ENCODE results near the gene NRXN3.

The NRXN3 gene

DNA sequence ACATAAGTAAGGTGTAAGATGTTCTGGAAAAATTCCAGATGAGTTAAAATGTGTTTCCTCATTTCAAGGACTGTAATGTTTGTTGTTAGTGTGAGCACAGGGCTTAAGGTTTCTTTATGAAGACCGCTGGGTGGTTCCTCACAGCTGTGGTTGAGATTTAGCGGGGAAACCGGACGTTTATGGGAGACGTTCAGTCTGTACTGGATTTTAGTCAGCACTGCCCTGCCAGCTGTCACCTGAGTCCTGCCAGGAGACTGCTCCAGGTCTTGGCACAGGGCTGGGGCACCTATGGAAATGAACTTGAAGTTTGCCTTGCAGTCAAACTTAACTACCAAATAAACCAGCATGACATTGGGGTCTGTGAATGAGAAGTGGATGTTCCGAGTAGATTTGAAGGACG, 1485.9 kb downstream of the NRXN3 start:
- peak in 2 of 3 donors; percentile 70 to 80 for DNase-seq
- no peaks in the 10 kb centered on the region for H3K27me3 ChIP-seq (replicated peaks in 2 of 5; ENCODE audit: control insufficient read depth in 4 of 5, insufficient read depth in 5 of 5, low read length in 4 of 5)
- no peak overlapping the region for H3K27ac ChIP-seq (ENCODE audit: insufficient read depth in 1 of 2, low read depth in 1 of 2, low read length in 2 of 2, poor library complexity in 1 of 2, severe bottlenecking in 2 of 2)
- 49% methylated on average over 7 of the region's 7 CpGs for WGBS (ENCODE audit: insufficient coverage)
- POLR2A ChIA-PET = no interaction called here
- CTCF ChIA-PET = interaction anchor here (1.6 kb wide), 1 partner anchor 22 kb away, joined by 3 read pairs; no protein-coding TSS in a partner anchor
- no peaks in the 10 kb centered on the region for H3K36me3 ChIP-seq (ENCODE audit: control insufficient read depth in 4 of 4, insufficient read depth in 4 of 4, low read length in 3 of 4)
- peaks cover 0 to 5% (median 0%) of the 10 kb centered on the region in 5 experiments for H3K9me3 ChIP-seq (ENCODE audit: control extremely low read depth in 1 of 5, control insufficient read depth in 4 of 5, insufficient read depth in 2 of 5, low read depth in 1 of 5, low read length in 4 of 5)
- peaks cover 0 to 6% (median 0%) of the 10 kb centered on the region in 4 experiments for H3K4me1 ChIP-seq (ENCODE audit: control extremely low read depth in 1 of 4, control insufficient read depth in 4 of 4, insufficient read depth in 4 of 4, low read length in 3 of 4)
- H3K4me3 ChIP-seq (ENCODE audit: control insufficient read depth in 1 of 7, extremely low read depth in 1 of 7, insufficient read depth in 4 of 7, low read depth in 2 of 7, low read length in 6 of 7) = no peak overlapping the region

DNA sequence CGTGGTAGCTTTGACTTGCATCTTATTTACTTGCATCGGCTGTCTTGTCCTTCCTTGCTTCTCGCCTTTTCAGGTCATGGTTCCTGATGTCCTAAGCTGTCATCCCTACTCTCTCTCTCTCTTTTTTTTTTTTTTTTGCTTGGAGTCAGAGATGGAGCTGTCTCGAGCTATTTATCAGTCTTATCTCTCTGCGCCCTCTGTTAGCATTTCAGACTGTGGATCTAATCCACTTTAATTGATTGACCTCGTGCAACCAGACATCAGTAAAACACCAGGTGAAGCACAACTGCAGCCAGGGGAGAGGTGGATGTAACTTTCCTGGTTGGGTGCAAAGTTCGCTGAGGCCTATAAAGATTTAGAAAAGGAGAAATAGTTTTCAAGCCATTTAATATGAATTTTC, 1486.3 kb downstream of the NRXN3 start:
- DNase-seq = no peak
- H3K9me3 ChIP-seq (ENCODE audit: control extremely low read depth in 1 of 5, control insufficient read depth in 4 of 5, insufficient read depth in 2 of 5, low read depth in 1 of 5, low read length in 4 of 5) = peaks cover 0 to 5% (median 0%) of the 10 kb centered on the region in 5 experiments
- no peaks in the 10 kb centered on the region for H3K27me3 ChIP-seq (replicated peaks in 2 of 5; ENCODE audit: control insufficient read depth in 4 of 5, insufficient read depth in 5 of 5, low read length in 4 of 5)
- no peak overlapping the region for H3K4me3 ChIP-seq (ENCODE audit: control insufficient read depth in 1 of 7, extremely low read depth in 1 of 7, insufficient read depth in 4 of 7, low read depth in 2 of 7, low read length in 6 of 7)
- H3K27ac ChIP-seq (ENCODE audit: insufficient read depth in 1 of 2, low read depth in 1 of 2, low read length in 2 of 2, poor library complexity in 1 of 2, severe bottlenecking in 2 of 2) = no peak overlapping the region
- POLR2A ChIA-PET = no interaction called here
- CTCF ChIA-PET = interaction anchor here (1.6 kb wide), 1 partner anchor 21 kb away, joined by 3 read pairs; no protein-coding TSS in a partner anchor
- WGBS (ENCODE audit: insufficient coverage) = 93% methylated on average over 5 of the region's 7 CpGs
- H3K36me3 ChIP-seq (ENCODE audit: control insufficient read depth in 4 of 4, insufficient read depth in 4 of 4, low read length in 3 of 4) = no peaks in the 10 kb centered on the region
- peaks cover 0 to 6% (median 0%) of the 10 kb centered on the region in 4 experiments for H3K4me1 ChIP-seq (ENCODE audit: control extremely low read depth in 1 of 4, control insufficient read depth in 4 of 4, insufficient read depth in 4 of 4, low read length in 3 of 4)

DNA sequence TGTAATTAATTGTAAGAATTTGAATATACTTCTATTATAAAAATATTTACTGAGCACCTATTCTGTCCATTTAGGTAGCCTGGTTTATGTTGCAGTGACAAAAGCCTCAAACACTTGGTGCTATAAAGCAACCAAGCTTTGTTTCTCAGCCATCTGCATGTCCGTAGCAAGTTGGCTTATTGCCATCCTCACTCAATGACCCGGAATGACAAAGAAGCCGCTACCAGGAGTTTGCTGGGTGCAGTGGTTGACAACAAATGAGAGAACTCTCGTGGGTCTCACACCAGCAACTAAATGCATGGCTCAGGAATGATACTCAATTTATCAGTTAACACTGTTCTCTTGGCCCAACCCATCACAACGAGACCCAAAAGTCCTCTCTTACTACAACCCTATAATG, 1488.0 kb downstream of the NRXN3 start:
- ChIA-PET CTCF (no interaction called here), POLR2A (no interaction called here)
- Histone ChIP-seq H3K4me1 (ENCODE audit: control extremely low read depth in 1 of 4, control insufficient read depth in 4 of 4, insufficient read depth in 4 of 4, low read length in 3 of 4) (peaks cover 0 to 6% (median 0%) of the 10 kb centered on the region in 4 experiments), H3K4me3 (ENCODE audit: control insufficient read depth in 1 of 7, extremely low read depth in 1 of 7, insufficient read depth in 4 of 7, low read depth in 2 of 7, low read length in 6 of 7) (no peak overlapping the region), H3K36me3 (ENCODE audit: control insufficient read depth in 4 of 4, insufficient read depth in 4 of 4, low read length in 3 of 4) (no peaks in the 10 kb centered on the region), H3K27ac (ENCODE audit: insufficient read depth in 1 of 2, low read depth in 1 of 2, low read length in 2 of 2, poor library complexity in 1 of 2, severe bottlenecking in 2 of 2) (no peak overlapping the region), H3K9me3 (ENCODE audit: control extremely low read depth in 1 of 5, control insufficient read depth in 4 of 5, insufficient read depth in 2 of 5, low read depth in 1 of 5, low read length in 4 of 5) (peaks cover 0 to 5% (median 0%) of the 10 kb centered on the region in 5 experiments), H3K27me3 (replicated peaks in 2 of 5; ENCODE audit: control insufficient read depth in 4 of 5, insufficient read depth in 5 of 5, low read length in 4 of 5) (no peaks in the 10 kb centered on the region)
- WGBS (ENCODE audit: insufficient coverage) = 85% methylated on average over 4 of the region's 5 CpGs
- DNase-seq = no peak

DNA sequence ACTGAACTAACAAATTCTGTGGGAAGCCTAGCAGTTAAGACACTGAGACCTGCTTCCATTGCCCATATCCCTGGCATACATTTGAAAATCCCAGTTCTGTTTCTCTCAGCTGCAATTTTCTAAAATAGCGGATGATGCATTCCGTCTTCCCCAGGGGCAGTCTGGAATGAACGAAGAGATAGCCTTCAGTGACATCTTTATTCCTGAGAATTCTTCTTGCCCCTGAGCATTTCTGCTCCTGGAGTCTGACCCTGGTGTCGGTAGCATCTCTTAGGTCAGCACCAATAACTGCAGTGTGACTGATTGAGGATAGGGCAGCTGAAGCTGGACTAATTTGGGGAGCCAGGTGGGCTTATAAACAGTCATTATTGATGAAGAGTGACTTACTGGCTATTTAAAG, 1488.6 kb downstream of the NRXN3 start:
- no peak for DNase-seq
- H3K4me1 ChIP-seq (ENCODE audit: control extremely low read depth in 1 of 4, control insufficient read depth in 4 of 4, insufficient read depth in 4 of 4, low read length in 3 of 4) = peaks cover 0 to 6% (median 0%) of the 10 kb centered on the region in 4 experiments
- H3K9me3 ChIP-seq (ENCODE audit: control extremely low read depth in 1 of 5, control insufficient read depth in 4 of 5, insufficient read depth in 2 of 5, low read depth in 1 of 5, low read length in 4 of 5) = peaks cover 0 to 3% (median 0%) of the 10 kb centered on the region in 5 experiments
- ChIA-PET POLR2A (no interaction called here), CTCF (no interaction called here)
- 95% methylated on average over 4 of the region's 4 CpGs for WGBS (ENCODE audit: insufficient coverage)
- no peaks in the 10 kb centered on the region for H3K36me3 ChIP-seq (ENCODE audit: control insufficient read depth in 4 of 4, insufficient read depth in 4 of 4, low read length in 3 of 4)
- H3K4me3 ChIP-seq (ENCODE audit: control insufficient read depth in 1 of 7, extremely low read depth in 1 of 7, insufficient read depth in 4 of 7, low read depth in 2 of 7, low read length in 6 of 7) = no peak overlapping the region
- no peaks in the 10 kb centered on the region for H3K27me3 ChIP-seq (replicated peaks in 2 of 5; ENCODE audit: control insufficient read depth in 4 of 5, insufficient read depth in 5 of 5, low read length in 4 of 5)
- H3K27ac ChIP-seq (ENCODE audit: insufficient read depth in 1 of 2, low read depth in 1 of 2, low read length in 2 of 2, poor library complexity in 1 of 2, severe bottlenecking in 2 of 2) = no peak overlapping the region

DNA sequence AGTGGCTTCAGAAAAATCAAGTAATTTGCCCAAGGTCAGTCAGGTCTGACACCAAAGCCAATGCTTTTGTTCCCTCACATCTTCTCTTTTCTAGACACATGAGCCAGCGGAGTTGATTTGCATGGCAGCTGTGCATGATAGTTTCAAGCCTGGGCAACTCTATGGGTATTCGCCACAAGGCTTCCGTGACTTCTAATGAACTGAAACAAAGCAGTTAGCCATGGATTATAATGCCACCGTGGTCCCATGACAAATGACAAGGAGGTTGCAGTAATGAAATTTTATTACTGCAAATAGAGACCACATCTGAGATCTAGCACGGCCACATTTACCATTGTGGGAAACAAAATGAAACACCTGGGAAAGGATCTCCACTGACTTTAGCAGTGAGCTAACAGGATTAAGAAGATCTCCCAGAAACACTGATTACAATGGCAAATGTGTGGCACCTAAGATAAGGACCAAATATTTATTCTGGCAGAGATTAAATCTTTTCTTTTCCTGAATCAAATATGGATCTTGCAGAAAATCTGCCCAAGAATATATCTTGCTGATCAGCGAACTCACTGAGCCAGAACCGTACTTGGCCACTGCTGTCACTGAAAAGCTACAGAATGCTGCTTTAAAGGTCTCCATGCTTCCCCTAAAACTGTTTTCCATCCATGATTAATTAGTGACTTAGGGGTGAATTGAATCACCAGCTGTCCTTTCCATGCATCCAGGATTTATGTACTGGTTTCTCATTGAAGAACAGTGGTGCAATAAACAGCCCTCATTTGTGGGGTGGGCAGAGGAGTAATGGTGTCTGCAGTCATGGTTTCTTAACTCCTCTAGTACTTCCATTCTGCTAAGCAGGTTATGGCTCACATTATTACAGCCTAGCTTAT, 1490.1 kb downstream of the NRXN3 start:
- Histone ChIP-seq H3K9me3 (ENCODE audit: control extremely low read depth in 1 of 5, control insufficient read depth in 4 of 5, insufficient read depth in 2 of 5, low read depth in 1 of 5, low read length in 4 of 5) (no peaks in the 10 kb centered on the region), H3K4me1 (ENCODE audit: control extremely low read depth in 1 of 4, control insufficient read depth in 4 of 4, insufficient read depth in 4 of 4, low read length in 3 of 4) (peaks cover 0 to 6% (median 0%) of the 10 kb centered on the region in 4 experiments), H3K27ac (ENCODE audit: insufficient read depth in 1 of 2, low read depth in 1 of 2, low read length in 2 of 2, poor library complexity in 1 of 2, severe bottlenecking in 2 of 2) (no peak overlapping the region), H3K36me3 (ENCODE audit: control insufficient read depth in 4 of 4, insufficient read depth in 4 of 4, low read length in 3 of 4) (no peaks in the 10 kb centered on the region), H3K4me3 (ENCODE audit: control insufficient read depth in 1 of 7, extremely low read depth in 1 of 7, insufficient read depth in 4 of 7, low read depth in 2 of 7, low read length in 6 of 7) (no peak overlapping the region), H3K27me3 (replicated peaks in 2 of 5; ENCODE audit: control insufficient read depth in 4 of 5, insufficient read depth in 5 of 5, low read length in 4 of 5) (no peaks in the 10 kb centered on the region)
- CTCF ChIA-PET = no interaction called here
- POLR2A ChIA-PET = no interaction called here
- DNase-seq = no peak
- WGBS (ENCODE audit: insufficient coverage) = 90% methylated on average over 6 of the region's 7 CpGs

DNA sequence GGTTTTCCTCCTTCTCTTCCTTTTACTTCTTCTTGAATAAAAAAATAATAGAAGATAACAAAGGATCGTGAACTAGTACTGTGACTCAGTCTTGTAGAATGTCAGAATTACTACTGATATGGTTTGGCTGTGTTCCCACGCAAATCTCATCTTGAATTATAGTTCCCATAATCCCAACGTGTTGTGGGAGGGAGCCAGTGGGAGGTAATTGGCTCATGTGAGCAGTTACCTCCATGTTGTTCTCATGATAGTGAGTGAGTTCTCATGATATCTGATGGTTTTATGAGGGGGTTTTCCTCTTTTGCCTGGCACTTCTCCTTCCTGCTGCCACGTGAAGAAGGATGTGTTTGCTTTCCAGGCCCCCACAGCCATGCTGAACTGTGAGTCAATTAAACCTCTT, 1491.6 kb downstream of the NRXN3 start:
- Histone ChIP-seq H3K4me1 (ENCODE audit: control extremely low read depth in 1 of 4, control insufficient read depth in 4 of 4, insufficient read depth in 4 of 4, low read length in 3 of 4) (no peaks in the 10 kb centered on the region), H3K27ac (ENCODE audit: insufficient read depth in 1 of 2, low read depth in 1 of 2, low read length in 2 of 2, poor library complexity in 1 of 2, severe bottlenecking in 2 of 2) (no peak overlapping the region), H3K4me3 (ENCODE audit: control insufficient read depth in 1 of 7, extremely low read depth in 1 of 7, insufficient read depth in 4 of 7, low read depth in 2 of 7, low read length in 6 of 7) (no peak overlapping the region), H3K36me3 (ENCODE audit: control insufficient read depth in 4 of 4, insufficient read depth in 4 of 4, low read length in 3 of 4) (no peaks in the 10 kb centered on the region), H3K9me3 (ENCODE audit: control extremely low read depth in 1 of 5, control insufficient read depth in 4 of 5, insufficient read depth in 2 of 5, low read depth in 1 of 5, low read length in 4 of 5) (no peaks in the 10 kb centered on the region), H3K27me3 (replicated peaks in 2 of 5; ENCODE audit: control insufficient read depth in 4 of 5, insufficient read depth in 5 of 5, low read length in 4 of 5) (no peaks in the 10 kb centered on the region)
- 100% methylated on average over 2 of the region's 4 CpGs for WGBS (ENCODE audit: insufficient coverage)
- no peak for DNase-seq
- CTCF ChIA-PET = no interaction called here
- POLR2A ChIA-PET = no interaction called here

DNA sequence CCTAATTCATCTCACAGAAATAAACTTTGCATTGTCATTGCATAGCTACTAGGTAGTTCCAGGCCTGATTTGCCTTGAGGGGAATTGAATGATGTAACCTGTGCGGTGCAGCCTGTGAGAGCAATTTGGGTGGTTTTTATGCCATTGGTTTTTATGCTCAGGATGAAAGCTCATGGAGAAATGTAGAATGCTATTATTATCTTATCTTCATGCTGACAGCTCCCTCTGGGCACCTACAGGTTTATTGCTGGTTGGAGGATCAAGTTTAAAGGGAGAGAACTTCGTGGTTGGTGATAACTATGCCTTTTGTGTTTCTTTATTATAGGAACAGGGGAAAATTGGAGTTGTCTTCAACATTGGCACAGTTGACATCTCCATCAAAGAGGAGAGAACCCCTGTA, 1493.3 kb downstream of the NRXN3 start:
- no peak overlapping the region for H3K4me3 ChIP-seq (ENCODE audit: control insufficient read depth in 1 of 7, extremely low read depth in 1 of 7, insufficient read depth in 4 of 7, low read depth in 2 of 7, low read length in 6 of 7)
- ChIA-PET CTCF (interaction anchor here (0.8 kb wide), 1 partner anchor 10 kb away, joined by 3 read pairs; no protein-coding TSS in a partner anchor), POLR2A (no interaction called here)
- H3K27me3 ChIP-seq (replicated peaks in 2 of 5; ENCODE audit: control insufficient read depth in 4 of 5, insufficient read depth in 5 of 5, low read length in 4 of 5) = no peaks in the 10 kb centered on the region
- DNase-seq = no peak
- H3K27ac ChIP-seq (ENCODE audit: insufficient read depth in 1 of 2, low read depth in 1 of 2, low read length in 2 of 2, poor library complexity in 1 of 2, severe bottlenecking in 2 of 2) = no peak overlapping the region
- no peaks in the 10 kb centered on the region for H3K4me1 ChIP-seq (ENCODE audit: control extremely low read depth in 1 of 4, control insufficient read depth in 4 of 4, insufficient read depth in 4 of 4, low read length in 3 of 4)
- H3K9me3 ChIP-seq (ENCODE audit: control extremely low read depth in 1 of 5, control insufficient read depth in 4 of 5, insufficient read depth in 2 of 5, low read depth in 1 of 5, low read length in 4 of 5) = no peaks in the 10 kb centered on the region
- 88% methylated on average over 1 of the region's 2 CpGs for WGBS (ENCODE audit: insufficient coverage)
- H3K36me3 ChIP-seq (ENCODE audit: control insufficient read depth in 4 of 4, insufficient read depth in 4 of 4, low read length in 3 of 4) = no peaks in the 10 kb centered on the region

Measured in common myeloid progenitor, CD34-positive (primary cell).